GM21619 (cell line): Measurements from ENCODE around the gene ZBTB16.

ENCODE experiments used
- ATAC-seq: cut with Tn5 transposase; IDR thresholded peaks from one replicate; pipeline ENCODE4 v1.9.1; 2021; ENCODE audit not compliant: unreplicated experiment

Gene ZBTB16

DNA sequence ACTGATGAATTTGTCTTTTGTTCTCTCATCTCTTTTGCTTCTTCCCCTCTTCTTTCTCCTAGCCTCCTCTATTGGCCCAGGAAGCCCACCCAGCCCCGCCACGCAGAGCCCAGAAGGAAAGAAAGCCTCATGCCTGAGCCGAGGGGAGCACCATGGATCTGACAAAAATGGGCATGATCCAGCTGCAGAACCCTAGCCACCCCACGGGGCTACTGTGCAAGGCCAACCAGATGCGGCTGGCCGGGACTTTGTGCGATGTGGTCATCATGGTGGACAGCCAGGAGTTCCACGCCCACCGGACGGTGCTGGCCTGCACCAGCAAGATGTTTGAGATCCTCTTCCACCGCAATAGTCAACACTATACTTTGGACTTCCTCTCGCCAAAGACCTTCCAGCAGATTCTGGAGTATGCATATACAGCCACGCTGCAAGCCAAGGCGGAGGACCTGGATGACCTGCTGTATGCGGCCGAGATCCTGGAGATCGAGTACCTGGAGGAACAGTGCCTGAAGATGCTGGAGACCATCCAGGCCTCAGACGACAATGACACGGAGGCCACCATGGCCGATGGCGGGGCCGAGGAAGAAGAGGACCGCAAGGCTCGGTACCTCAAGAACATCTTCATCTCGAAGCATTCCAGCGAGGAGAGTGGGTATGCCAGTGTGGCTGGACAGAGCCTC, 3.8 kb downstream of the ZBTB16 start:
- no peak for ATAC-seq

DNA sequence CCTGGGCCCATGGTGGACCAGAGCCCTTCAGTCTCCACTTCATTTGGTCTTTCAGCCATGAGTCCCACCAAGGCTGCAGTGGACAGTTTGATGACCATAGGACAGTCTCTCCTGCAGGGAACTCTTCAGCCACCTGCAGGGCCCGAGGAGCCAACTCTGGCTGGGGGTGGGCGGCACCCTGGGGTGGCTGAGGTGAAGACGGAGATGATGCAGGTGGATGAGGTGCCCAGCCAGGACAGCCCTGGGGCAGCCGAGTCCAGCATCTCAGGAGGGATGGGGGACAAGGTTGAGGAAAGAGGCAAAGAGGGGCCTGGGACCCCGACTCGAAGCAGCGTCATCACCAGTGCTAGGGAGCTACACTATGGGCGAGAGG, 4.3 kb downstream of the ZBTB16 start:
- ATAC-seq = no peak

- ATAC-seq = no peak
Observed at GRCh38 chr11:114064216-114064615, 4.7 kb downstream of the ZBTB16 start.

DNA sequence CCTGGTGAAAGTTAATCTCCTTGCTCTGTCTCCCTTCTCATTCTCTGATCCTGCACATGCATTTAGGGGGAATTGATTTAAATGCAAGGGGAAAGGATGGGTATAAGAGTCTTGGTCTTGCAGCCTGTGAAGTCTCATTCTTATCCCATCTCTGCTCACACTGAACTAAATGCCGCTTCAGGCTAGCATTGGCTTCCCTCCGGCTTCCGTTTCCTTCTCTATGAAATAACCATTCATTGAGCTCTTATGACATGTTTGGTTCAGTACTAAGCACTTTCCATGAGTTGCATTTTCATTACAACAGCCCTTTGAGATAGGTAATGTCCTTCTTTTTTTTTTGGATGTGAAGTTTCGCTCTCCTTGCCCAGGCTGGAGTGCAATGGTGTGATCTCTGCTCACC, 5.6 kb downstream of the ZBTB16 start:
- no peak for ATAC-seq

GRCh38 chr11:114066046-114066648, 6.6 kb downstream of the ZBTB16 start:
- no peak for ATAC-seq

DNA sequence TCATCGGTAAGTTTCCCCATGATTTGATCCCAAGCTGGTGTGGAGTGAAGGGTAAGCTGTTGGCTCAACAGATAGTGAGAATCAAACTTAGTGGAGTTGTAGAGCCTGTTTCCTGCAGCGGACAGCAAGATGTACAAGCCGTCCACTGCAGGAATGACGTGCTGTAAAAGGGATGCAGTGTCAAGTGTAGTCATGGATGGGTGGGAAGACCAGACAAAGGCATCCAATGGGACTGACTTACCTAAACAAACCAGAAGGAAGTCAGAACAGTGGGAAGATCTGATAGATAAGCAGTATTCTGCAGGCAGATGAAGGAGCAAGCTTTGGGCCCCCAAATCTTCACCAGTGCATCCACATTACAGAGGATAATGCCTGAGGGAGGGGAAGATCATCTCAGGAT, 8.8 kb downstream of the ZBTB16 start:
- no peak for ATAC-seq

DNA sequence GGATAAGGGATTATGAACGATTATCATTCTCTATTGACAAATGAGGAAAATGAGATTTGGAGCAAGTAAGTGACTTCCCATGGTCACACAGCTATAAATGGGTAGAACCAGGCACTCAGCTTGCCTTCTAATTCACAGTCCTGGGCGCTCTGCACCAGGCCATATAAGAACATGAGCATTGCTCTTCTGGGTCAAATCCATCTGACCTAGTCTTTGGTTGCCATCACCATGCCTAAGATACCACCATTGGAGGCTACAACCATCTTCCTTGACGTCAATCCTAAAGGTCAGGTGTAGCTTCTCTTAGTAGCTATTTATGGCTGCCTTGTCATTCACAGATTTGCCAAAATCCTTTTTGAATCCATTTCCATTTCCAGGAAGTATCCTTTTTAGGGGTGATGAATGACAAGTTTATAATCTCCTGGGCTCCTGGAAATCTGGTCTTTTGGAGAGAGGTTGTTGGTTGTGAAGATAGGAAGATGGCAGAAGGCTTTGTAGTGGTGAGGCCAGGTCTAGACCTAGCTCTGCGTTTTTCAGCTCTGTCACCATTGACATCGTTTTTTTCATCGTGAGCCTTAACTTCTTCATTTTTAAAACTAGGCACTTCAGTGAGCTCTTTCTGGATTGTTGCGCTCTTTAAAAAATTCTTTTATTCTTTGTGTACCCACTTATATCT, 11.1 kb downstream of the ZBTB16 start:
- ATAC-seq = no peak

- ATAC-seq = no peak
Observed at GRCh38 chr11:114073007-114073827, 13.7 kb downstream of the ZBTB16 start.

DNA sequence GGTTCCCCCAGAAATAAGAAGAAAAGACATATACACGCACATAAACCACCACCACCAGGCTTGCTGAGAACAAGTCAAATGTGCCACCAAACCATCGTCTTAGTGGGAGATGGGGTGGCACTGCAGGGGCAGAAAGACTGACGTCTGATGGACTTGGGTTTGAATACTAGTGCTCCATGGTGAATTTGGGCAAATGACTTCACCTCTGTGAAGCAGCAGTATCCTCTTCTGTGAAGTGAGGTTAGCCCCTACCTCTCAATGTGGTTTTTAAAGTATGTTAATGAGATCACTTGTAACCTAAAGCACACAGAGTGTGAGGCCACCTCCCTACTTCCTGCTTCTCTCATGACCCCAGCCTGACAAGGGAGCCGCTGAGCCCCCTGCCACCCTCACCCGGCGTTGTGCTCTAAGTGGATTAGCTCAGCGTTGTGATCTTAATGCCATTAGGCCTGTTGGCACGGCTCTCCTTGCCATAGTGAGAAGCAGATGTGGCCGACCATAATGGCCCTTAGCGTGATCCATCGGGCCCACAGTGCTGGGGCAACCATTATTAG, 14.4 kb downstream of the ZBTB16 start:
- ATAC-seq = no peak

- no peak for ATAC-seq
Observed at GRCh38 chr11:114074546-114075343, 15.2 kb downstream of the ZBTB16 start.

DNA sequence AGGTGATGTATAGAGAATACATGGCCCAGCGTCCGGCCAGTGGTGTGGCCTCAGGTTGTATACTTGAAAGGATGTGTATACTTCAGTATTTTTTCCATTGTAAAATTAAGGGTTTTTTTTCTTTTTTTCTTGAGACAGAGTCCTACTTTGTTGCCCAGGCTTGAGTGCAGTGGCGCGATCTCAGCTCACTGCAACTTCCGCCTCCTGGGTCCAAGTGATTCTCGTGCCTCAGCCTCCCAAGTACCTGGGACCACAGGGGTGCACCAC, 15.8 kb downstream of the ZBTB16 start:
- no peak for ATAC-seq

- ATAC-seq = no peak
Observed at GRCh38 chr11:114075891-114076441, 16.5 kb downstream of the ZBTB16 start.

GRCh38 chr11:114076921-114077331, 17.4 kb downstream of the ZBTB16 start:
- no peak for ATAC-seq

- no peak for ATAC-seq
Observed at GRCh38 chr11:114077482-114078305, 18.2 kb downstream of the ZBTB16 start.

GRCh38 chr11:114078423-114078822, 18.9 kb downstream of the ZBTB16 start:
- no peak for ATAC-seq

DNA sequence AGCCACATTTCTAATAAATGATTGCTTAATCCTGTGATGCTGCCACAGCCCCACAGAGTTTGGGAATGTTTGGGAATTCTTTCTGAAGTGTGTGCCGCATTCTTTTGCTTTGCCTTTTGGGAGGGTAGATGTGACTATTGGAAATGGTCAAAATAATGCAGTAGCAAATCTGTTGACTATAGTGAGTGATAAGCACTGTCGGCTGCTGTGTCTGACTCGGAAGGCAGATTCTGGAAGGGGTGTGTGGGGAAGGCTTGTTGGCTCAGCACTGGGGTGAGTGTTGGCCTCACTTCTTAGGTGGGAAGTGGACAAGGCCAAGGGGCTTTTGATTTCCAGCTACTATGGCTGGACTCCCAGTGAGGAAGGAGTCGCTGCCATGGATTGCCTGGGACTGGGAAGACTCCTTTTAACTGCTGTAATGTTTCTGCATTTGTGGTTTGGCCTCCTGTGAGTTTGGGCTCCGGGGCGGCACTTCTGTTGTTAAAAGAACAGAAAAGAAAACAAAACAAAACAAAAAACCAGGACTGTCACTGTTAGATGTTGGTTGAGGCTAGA, 20.1 kb downstream of the ZBTB16 start:
- ATAC-seq = no peak

DNA sequence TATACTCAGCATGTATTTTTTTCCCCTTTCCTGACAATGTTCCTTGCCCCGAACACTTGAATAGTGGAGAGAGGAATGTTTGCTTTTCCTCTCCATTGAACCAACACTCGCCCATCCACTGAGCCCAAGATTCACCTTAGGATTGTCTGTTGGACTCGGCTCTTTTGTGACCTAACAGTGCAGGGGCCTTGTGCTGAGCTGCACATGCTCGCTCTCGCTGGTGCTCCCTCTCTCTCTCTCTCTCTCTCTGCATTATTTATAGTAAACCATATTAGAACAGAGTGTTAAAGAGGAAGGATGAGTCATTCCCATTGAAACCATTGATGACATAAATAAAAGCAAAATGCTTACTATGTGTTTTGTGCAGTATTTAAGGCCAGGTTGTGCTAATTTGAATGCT, 20.7 kb downstream of the ZBTB16 start:
- no peak for ATAC-seq

- no peak for ATAC-seq
Observed at GRCh38 chr11:114080769-114081168, 21.3 kb downstream of the ZBTB16 start.
